GM12878 (cell line): ENCODE measurements around the gene PCBP4. TPM values are rescaled to one million over a fixed set of nuclear protein-coding genes. Genes with fewer than 3 reads are reported as not detected.

Source experiments
- ATAC-seq: fragments of 200-7000 bp; cut with Tn5 transposase; 3 replicates; pipeline ENCODE4 v1.9.1; 2020; ENCODE audit warnings: mild to moderate bottlenecking, moderate library complexity
- BruUV-seq: library from RNA; stranded (reverse); fragments of 400-500 nt; replicated peaks from 2 replicates; lab custom pipeline; 2021; lab: Mats Ljungman, UMichigan
- CTCF ChIA-PET: fragments of 300-600 bp; sonication (Branson Sonifier 250); formaldehyde crosslinking; extraction: SDS; loops from one replicate; lab custom pipeline; 2021; ENCODE audit warnings: inconsistent platforms; lab: Yijun Ruan, JAX
- POLR2A ChIA-PET: fragments of 350-600 bp; formaldehyde crosslinking; extraction: SDS; loops from one replicate; lab custom pipeline; 2021; ENCODE audit warnings: inconsistent platforms; lab: Charles Lee
- RAD21 ChIA-PET: fragments of 300-600 bp; sonication (Branson Sonifier 250); formaldehyde crosslinking; loops from one replicate; lab custom pipeline; 2023; ENCODE audit warnings: antibody characterized with exemption; ENCODE audit not compliant: unreplicated experiment; lab: Charles Lee
- SMC1A ChIA-PET: fragments of 300-600 bp; sonication (Branson Sonifier 250); formaldehyde crosslinking; loops from one replicate; lab custom pipeline; 2023; ENCODE audit not compliant: unreplicated experiment, uncharacterized antibody; lab: Charles Lee
- DNase-seq: peaks from one replicate; pipeline ENCODE4 v3.0.0-alpha.2; 2011; ENCODE audit warnings: low read depth, low spot score
- FAIRE-seq: peaks from 3 replicates; lab custom pipeline; 2011; peaks lifted over from hg19 to GRCh38; lab: Jason Lieb, UNC
- H2AFZ ChIP-seq: 2 replicates; pipeline ENCODE4 v1.6.0; 2011; ENCODE audit warnings: low read depth, low read length, control low read depth; ENCODE audit not compliant: control insufficient read depth
- H3K27ac ChIP-seq: 2 replicates; pipeline ENCODE4 v1.5.1; 2011; ENCODE audit warnings: control low read depth; ENCODE audit not compliant: control insufficient read depth, insufficient read depth
- H3K27me3 ChIP-seq, 2 experiments: replicated peaks in 1 of 2; 2 replicates each; pipeline versions ENCODE4 v1.6.0 to v1.6.1; 2011; ENCODE audit warnings: low read length in 1 of 2; ENCODE audit not compliant: control insufficient read depth in 2 of 2, insufficient read depth in 2 of 2
- H3K36me3 ChIP-seq, 2 experiments: 2 replicates each; pipeline ENCODE4 v1.5.1; 2011; ENCODE audit warnings: low read length in 1 of 2; ENCODE audit not compliant: control insufficient read depth in 2 of 2, insufficient read depth in 2 of 2
- H3K4me1 ChIP-seq: 2 replicates; pipeline ENCODE4 v1.6.1; 2011; ENCODE audit warnings: mild to moderate bottlenecking, low read length, moderate library complexity, mixed read lengths; ENCODE audit not compliant: control insufficient read depth, insufficient read depth
- H3K4me2 ChIP-seq: 2 replicates; pipeline ENCODE4 v1.6.0; 2011; ENCODE audit warnings: control low read depth; ENCODE audit not compliant: control insufficient read depth, insufficient read depth
- H3K4me3 ChIP-seq: fragments of 200-600 bp; sonication (generic); 2 replicates; pipeline ENCODE4 v1.5.1; 2016
- H3K79me2 ChIP-seq: 2 replicates; pipeline ENCODE4 v1.6.0; 2011; ENCODE audit warnings: low read length; ENCODE audit not compliant: control insufficient read depth, insufficient read depth
- H3K9ac ChIP-seq: 2 replicates; pipeline ENCODE4 v1.8.0; 2011; ENCODE audit warnings: low read length, control low read depth, mixed read lengths; ENCODE audit not compliant: control insufficient read depth, insufficient read depth
- H3K9me3 ChIP-seq: replicated peaks from 3 replicates; pipeline ENCODE4 v1.5.1; 2011; ENCODE audit warnings: mild to moderate bottlenecking, low read length; ENCODE audit not compliant: control insufficient read depth, insufficient read depth
- H4K20me1 ChIP-seq: 2 replicates; pipeline ENCODE4 v1.6.0; 2011; ENCODE audit not compliant: control insufficient read depth, insufficient read depth
- CHD1 ChIP-seq: IDR thresholded peaks from 2 replicates; pipeline ENCODE4 v1.6.1; 2012; ENCODE audit warnings: low read depth, low read length, improper control_type of control experiment
- EED ChIP-seq: sonication (generic); IDR thresholded peaks from 2 replicates; pipeline ENCODE4 v1.6.1; 2016; ENCODE audit warnings: antibody characterized with exemption, low read depth
- EGR1 ChIP-seq, 2 experiments: IDR thresholded peaks; 1 replicate in 1 of 2; 2 replicates in 1 of 2; pipeline ENCODE4 v1.6.1; 2011 to 2012; ENCODE audit warnings: low read depth in 2 of 2, low read length in 2 of 2, borderline replicate concordance in 1 of 2, mild to moderate bottlenecking in 1 of 2, moderate library complexity in 1 of 2
- NBN ChIP-seq: fragments of 450-650 bp; IDR thresholded peaks from 2 replicates; pipeline ENCODE4 v1.6.1; 2016
- PAX8 ChIP-seq: fragments of 450-650 bp; IDR thresholded peaks from 2 replicates; pipeline ENCODE4 v1.6.1; 2017; ENCODE audit warnings: mild to moderate bottlenecking, moderate library complexity
- STAT1 ChIP-seq: fragments of 450-650 bp; conservative IDR thresholded peaks from 2 replicates; pipeline ENCODE4 v1.6.1; 2014; ENCODE audit warnings: antibody characterized with exemption, mild to moderate bottlenecking
- TCF3 ChIP-seq: IDR thresholded peaks from 2 replicates; pipeline ENCODE4 v1.6.1; 2012; ENCODE audit warnings: low read depth, mild to moderate bottlenecking, low read length, borderline replicate concordance; ENCODE audit not compliant: insufficient read depth
- ZNF217 ChIP-seq: fragments of 450-650 bp; IDR thresholded peaks from 2 replicates; pipeline ENCODE4 v1.6.1; 2017; ENCODE audit warnings: antibody characterized with exemption, mild to moderate bottlenecking
- ZZZ3 ChIP-seq: IDR thresholded peaks from 2 replicates; pipeline ENCODE4 v1.6.1; 2011; ENCODE audit warnings: low read depth; ENCODE audit not compliant: control insufficient read depth, insufficient read length
- WGBS: methylation state at CpG from one replicate; pipeline ENCODE4 v1.1.6; 2016; ENCODE audit warnings: low lambda C conversion rate; ENCODE audit not compliant: insufficient replicate concordance, insufficient coverage; ENCODE audit errors: missing lambda C conversion rate; 5-methylcytosine and 5-hydroxymethylcytosine counted together
- in situ Hi-C: fragments of 300-500 bp; cut with MboI; formaldehyde crosslinking; loops from 9 replicates; pipeline ENCODE4 v1.14.3; 2018; ENCODE audit warnings: mixed read lengths
- intact Hi-C: fragments of 100-400 bp; cut with micrococcal nuclease; formaldehyde crosslinking; loops from one replicate; pipeline ENCODE4 v1.14.2; 2022; ENCODE audit not compliant: unreplicated experiment
- polyA plus RNA-seq, 11 experiments: library from polyadenylated mRNA; depleted of rRNA in 4 of 11; unstranded in 6 of 11; stranded (reverse) in 5 of 11; fragments of >200 nt; fragmentation: Nextera tagmentation in 4 of 11; fragmentation: Illumina TruSeq in 1 of 11; extraction: Ambion mirVana in 4 of 11; extraction: Trizol in 1 of 11; gene quantifications; 1 replicate in 1 of 11; 2 replicates in 10 of 11; pipeline versions ENCODE4 v1.2.1 to v1.2.3, GENCODE V29; 2011 to 2016; ENCODE audit warnings: inconsistent platforms in 2 of 11, missing spikeins in 2 of 11, low read depth in 1 of 11
- total RNA-seq, 4 experiments: library from RNA; depleted of rRNA in 3 of 4; stranded (reverse); fragments of >200 nt in 3 of 4; fragmentation: Illumina TruSeq in 1 of 4; extraction: Trizol in 1 of 4; gene quantifications; 2 replicates each; pipeline versions ENCODE4 v1.2.1 to v1.2.3, GENCODE V29; 2013 to 2021
- TF ChIP-seq, protein P1 (sequence below): fragments of 450-650 bp; IDR thresholded peaks from 2 replicates; pipeline ENCODE4 v1.6.1; 2017; ENCODE audit warnings: mild to moderate bottlenecking, moderate library complexity
- TF ChIP-seq, protein P2 (sequence below): IDR thresholded peaks from 2 replicates; pipeline ENCODE4 v1.6.1; 2011; ENCODE audit warnings: mild to moderate bottlenecking, low read depth, low read length, moderate library complexity; ENCODE audit not compliant: insufficient replicate concordance
- TF ChIP-seq, protein P3 (sequence below): fragments of 450-650 bp; IDR thresholded peaks from 2 replicates; pipeline ENCODE4 v1.6.1; 2016; ENCODE audit warnings: mild to moderate bottlenecking

Gene PCBP4
- total and polyA plus RNA-seq, 10 of the 15 experiments (the other 5 are each of a cell fraction or from before 2014, with no cell fraction given) = 0.05 to 14.5 (median 4.2) TPM

DNA sequence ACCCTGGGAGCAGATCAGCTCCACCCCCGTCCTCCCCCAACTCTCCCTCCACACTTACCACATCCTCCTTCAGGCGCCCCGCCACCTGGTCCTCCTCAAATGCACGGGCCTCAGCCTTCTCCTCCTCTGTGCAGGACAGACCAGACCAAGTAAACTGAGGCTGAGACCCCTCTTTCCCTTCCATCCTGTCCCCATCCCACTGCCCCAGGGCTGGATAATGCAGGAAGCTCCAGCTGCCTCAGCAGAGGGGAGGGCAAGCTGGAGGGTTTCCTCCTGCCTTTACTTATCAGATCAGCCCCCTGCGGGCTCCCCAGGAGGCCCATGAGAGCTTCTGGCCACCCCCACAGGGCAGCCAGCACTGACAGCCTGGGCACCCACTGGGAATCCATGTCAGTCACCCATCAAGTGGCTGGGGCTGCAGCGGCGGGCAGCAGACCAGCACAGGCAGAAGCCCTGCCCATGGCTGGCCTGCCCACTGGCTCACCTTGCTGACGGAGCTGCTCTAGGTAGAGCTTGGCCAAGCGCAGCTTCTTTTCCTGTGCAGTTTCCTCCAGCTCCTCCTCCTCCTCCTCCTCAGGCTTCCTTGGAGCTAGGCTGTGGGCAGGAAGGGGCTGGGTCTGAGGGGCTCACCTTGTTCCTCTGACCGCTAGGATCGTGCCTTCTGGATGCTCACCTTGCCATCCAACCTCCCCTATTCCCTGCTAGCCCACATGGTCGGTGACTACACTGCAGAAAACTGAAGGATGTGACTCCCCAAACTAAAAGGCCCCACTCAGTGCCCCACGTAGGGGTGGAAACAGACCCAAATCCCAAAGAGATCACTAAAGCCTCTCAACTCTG lies 29.4 kb downstream of the PCBP4 start (continued):
- TF ChIP-seq, protein P1, sequence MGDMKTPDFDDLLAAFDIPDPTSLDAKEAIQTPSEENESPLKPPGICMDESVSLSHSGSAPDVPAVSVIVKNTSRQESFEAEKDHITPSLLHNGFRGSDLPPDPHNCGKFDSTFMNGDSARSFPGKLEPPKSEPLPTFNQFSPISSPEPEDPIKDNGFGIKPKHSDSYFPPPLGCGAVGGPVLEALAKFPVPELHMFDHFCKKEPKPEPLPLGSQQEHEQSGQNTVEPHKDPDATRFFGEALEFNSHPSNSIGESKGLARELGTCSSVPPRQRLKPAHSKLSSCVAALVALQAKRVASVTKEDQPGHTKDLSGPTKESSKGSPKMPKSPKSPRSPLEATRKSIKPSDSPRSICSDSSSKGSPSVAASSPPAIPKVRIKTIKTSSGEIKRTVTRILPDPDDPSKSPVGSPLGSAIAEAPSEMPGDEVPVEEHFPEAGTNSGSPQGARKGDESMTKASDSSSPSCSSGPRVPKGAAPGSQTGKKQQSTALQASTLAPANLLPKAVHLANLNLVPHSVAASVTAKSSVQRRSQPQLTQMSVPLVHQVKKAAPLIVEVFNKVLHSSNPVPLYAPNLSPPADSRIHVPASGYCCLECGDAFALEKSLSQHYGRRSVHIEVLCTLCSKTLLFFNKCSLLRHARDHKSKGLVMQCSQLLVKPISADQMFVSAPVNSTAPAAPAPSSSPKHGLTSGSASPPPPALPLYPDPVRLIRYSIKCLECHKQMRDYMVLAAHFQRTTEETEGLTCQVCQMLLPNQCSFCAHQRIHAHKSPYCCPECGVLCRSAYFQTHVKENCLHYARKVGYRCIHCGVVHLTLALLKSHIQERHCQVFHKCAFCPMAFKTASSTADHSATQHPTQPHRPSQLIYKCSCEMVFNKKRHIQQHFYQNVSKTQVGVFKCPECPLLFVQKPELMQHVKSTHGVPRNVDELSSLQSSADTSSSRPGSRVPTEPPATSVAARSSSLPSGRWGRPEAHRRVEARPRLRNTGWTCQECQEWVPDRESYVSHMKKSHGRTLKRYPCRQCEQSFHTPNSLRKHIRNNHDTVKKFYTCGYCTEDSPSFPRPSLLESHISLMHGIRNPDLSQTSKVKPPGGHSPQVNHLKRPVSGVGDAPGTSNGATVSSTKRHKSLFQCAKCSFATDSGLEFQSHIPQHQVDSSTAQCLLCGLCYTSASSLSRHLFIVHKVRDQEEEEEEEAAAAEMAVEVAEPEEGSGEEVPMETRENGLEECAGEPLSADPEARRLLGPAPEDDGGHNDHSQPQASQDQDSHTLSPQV = no peak
- TF ChIP-seq NBN = no peak

DNA sequence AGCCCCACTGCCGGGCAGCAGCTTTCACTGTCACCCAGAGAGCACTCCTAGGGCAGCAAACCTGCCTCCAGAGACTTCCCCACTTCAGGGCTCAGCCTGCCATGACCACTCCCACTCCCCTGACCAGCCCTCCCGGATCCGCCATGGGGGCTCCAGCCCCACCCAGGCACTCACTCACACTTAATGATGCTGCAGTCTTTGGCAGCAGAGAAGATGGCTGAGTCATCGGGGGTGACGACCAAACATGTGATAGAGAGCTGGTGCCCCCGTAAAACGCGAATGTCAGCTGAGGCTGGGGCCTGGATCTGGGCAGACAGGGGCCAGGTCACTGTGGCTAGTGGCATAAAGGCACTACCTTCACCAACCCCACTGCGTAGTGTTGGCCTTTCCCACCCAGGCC lies 30.2 kb downstream of the PCBP4 start:
- TF ChIP-seq, protein P2, sequence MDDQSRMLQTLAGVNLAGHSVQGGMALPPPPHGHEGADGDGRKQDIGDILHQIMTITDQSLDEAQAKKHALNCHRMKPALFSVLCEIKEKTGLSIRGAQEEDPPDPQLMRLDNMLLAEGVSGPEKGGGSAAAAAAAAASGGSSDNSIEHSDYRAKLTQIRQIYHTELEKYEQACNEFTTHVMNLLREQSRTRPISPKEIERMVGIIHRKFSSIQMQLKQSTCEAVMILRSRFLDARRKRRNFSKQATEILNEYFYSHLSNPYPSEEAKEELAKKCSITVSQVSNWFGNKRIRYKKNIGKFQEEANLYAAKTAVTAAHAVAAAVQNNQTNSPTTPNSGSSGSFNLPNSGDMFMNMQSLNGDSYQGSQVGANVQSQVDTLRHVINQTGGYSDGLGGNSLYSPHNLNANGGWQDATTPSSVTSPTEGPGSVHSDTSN = no peak
- TF ChIP-seq EED = no peak
- no peak for TF ChIP-seq PAX8
- no peak for TF ChIP-seq TCF3
- no peak for TF ChIP-seq EGR1 (IDR thresholded peaks at IDR 0.05; ENCODE audit: borderline replicate concordance in 1 of 2, low read depth in 2 of 2, low read length in 2 of 2)
- TF ChIP-seq ZNF217 = no peak
- TF ChIP-seq CHD1 = no peak
- no peak for TF ChIP-seq ZZZ3
- TF ChIP-seq, protein P3, sequence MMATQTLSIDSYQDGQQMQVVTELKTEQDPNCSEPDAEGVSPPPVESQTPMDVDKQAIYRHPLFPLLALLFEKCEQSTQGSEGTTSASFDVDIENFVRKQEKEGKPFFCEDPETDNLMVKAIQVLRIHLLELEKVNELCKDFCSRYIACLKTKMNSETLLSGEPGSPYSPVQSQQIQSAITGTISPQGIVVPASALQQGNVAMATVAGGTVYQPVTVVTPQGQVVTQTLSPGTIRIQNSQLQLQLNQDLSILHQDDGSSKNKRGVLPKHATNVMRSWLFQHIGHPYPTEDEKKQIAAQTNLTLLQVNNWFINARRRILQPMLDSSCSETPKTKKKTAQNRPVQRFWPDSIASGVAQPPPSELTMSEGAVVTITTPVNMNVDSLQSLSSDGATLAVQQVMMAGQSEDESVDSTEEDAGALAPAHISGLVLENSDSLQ = no peak
- no peak for TF ChIP-seq STAT1
- TF ChIP-seq, all 136 proteins: peak for 0
- Histone ChIP-seq H4K20me1 (no peaks in the 10 kb centered on the region), H3K4me2 (no peak overlapping the region), H3K9ac (no peak overlapping the region), H2AFZ (no peak overlapping the region), H3K4me1 (no peaks in the 10 kb centered on the region; the same call in 1 of the 2 replicates), H3K9me3 (no peaks in the 10 kb centered on the region), H3K36me3 (peaks cover 15 to 40% of the 10 kb centered on the region in 2 experiments), H3K79me2 (peaks cover 27% of the 10 kb centered on the region), H3K27ac (no peak overlapping the region), H3K4me3 (no peak overlapping the region), H3K27me3 (no peaks in the 10 kb centered on the region)
- BruUV-seq = no TSS peak
- intact Hi-C loops (no loop called here), in situ Hi-C loops (no loop called here)
- ChIA-PET RAD21 (no interaction called here), CTCF (no interaction called here), POLR2A (no interaction called here), SMC1A (no interaction called here)
- FAIRE-seq = no peak
- WGBS = 92% methylated on average over 9 of the region's 9 CpGs
- no peak for ATAC-seq
- no peak for DNase-seq
